Endothelial cell of umbilical vein (primary cell): ENCODE measurements around the gene SFTPA2. TPM values are rescaled to one million over a fixed set of nuclear protein-coding genes. Genes with fewer than 3 reads are reported as not detected.

Experiments
- BruUV-seq: library from RNA; stranded (reverse); fragments of 400-500 nt; replicated peaks from 2 replicates; lab custom pipeline; 2021; lab: Mats Ljungman, UMichigan
- CTCF ChIA-PET: fragments of 300-600, 350-600 bp; sonication (Branson Sonifier 250); formaldehyde crosslinking; loops from one replicate; lab custom pipeline; 2021; ENCODE audit warnings: antibody characterized with exemption, inconsistent platforms; lab: Charles Lee
- POLR2A ChIA-PET: fragments of 300-600, 350-600 bp; sonication (Branson Sonifier 250); formaldehyde crosslinking; loops from one replicate; lab custom pipeline; 2021; ENCODE audit warnings: antibody characterized with exemption, inconsistent platforms; lab: Charles Lee
- DNase-seq: peaks from one replicate; pipeline ENCODE4 v3.0.0-alpha.2; 2011; ENCODE audit warnings: low read depth, low spot score
- FAIRE-seq: peaks from 2 replicates; lab custom pipeline; 2011; peaks lifted over from hg19 to GRCh38; lab: Jason Lieb, UNC
- H2AFZ ChIP-seq: 2 replicates; pipeline ENCODE4 v1.6.0; 2012; ENCODE audit warnings: low read depth, low read length, control low read depth, inconsistent platforms
- H3K27ac ChIP-seq: 2 replicates; pipeline ENCODE4 v1.5.1; 2011; ENCODE audit warnings: low read depth, mild to moderate bottlenecking, control low read depth, low read length, moderate library complexity; ENCODE audit not compliant: insufficient read depth
- H3K27me3 ChIP-seq, 2 experiments: 2 replicates each; pipeline versions ENCODE4 v1.6.0 to v1.6.1; 2011; ENCODE audit warnings: low read length in 2 of 2, mixed read lengths in 1 of 2; ENCODE audit not compliant: control insufficient read depth in 2 of 2, insufficient read depth in 2 of 2
- H3K36me3 ChIP-seq, 2 experiments: 2 replicates in 1 of 2; 3 replicates in 1 of 2; pipeline ENCODE4 v1.5.1; 2011; ENCODE audit warnings: low read length in 2 of 2, mild to moderate bottlenecking in 1 of 2, moderate library complexity in 1 of 2; ENCODE audit not compliant: control insufficient read depth in 2 of 2, insufficient read depth in 2 of 2; ENCODE audit errors: extremely low read depth in 1 of 2
- H3K4me1 ChIP-seq: 3 replicates; pipeline ENCODE4 v1.5.1; 2011; ENCODE audit warnings: mild to moderate bottlenecking, low read length; ENCODE audit not compliant: control insufficient read depth, insufficient read depth; ENCODE audit errors: extremely low read depth
- H3K4me2 ChIP-seq: 2 replicates; pipeline ENCODE4 v1.6.1; 2011; ENCODE audit warnings: low read length, control low read depth, mixed read lengths; ENCODE audit not compliant: insufficient read depth
- H3K4me3 ChIP-seq, 3 experiments: fragments of 200-600 bp in 1 of 3; sonication (generic), shearing (Covaris generic) in 1 of 3; replicated peaks in 1 of 3; 2 replicates each; pipeline ENCODE4 v1.5.1; 2011 to 2016; ENCODE audit warnings: control low read depth in 3 of 3, low read length in 3 of 3, mild to moderate bottlenecking in 2 of 3, inconsistent platforms in 1 of 3, low read depth in 1 of 3, moderate library complexity in 1 of 3; ENCODE audit not compliant: insufficient read depth in 1 of 3
- H3K79me2 ChIP-seq: 2 replicates; pipeline ENCODE4 v1.6.0; 2012; ENCODE audit warnings: low read length, inconsistent platforms; ENCODE audit not compliant: control insufficient read depth, insufficient read depth
- H3K9ac ChIP-seq: replicated peaks from 2 replicates; pipeline ENCODE3; 2011; ENCODE audit warnings: low read length, control low read depth; ENCODE audit not compliant: insufficient read depth; ENCODE audit errors: extremely low read depth
- H3K9me1 ChIP-seq: replicated peaks from 3 replicates; pipeline ENCODE4 v1.6.0; 2011; ENCODE audit warnings: mild to moderate bottlenecking, low read length; ENCODE audit not compliant: control insufficient read depth, insufficient read depth; ENCODE audit errors: extremely low read depth
- H3K9me3 ChIP-seq: replicated peaks from 2 replicates; pipeline ENCODE4 v1.5.1; 2012; ENCODE audit warnings: low read length, inconsistent platforms; ENCODE audit not compliant: control insufficient read depth, insufficient read depth
- H4K20me1 ChIP-seq: replicated peaks from 2 replicates; pipeline ENCODE3; 2011; ENCODE audit warnings: mild to moderate bottlenecking, low read length; ENCODE audit not compliant: control insufficient read depth, insufficient read depth; ENCODE audit errors: extremely low read depth
- EZH2 ChIP-seq: IDR thresholded peaks from 2 replicates; pipeline ENCODE4 v1.6.1; 2012; ENCODE audit warnings: borderline replicate concordance, low read depth, mild to moderate bottlenecking, moderate library complexity, low read length, inconsistent platforms; ENCODE audit not compliant: severe bottlenecking
- FOS ChIP-seq: IDR thresholded peaks from 2 replicates; pipeline ENCODE4 v1.6.1; 2011; ENCODE audit warnings: mild to moderate bottlenecking, low read length, moderate library complexity, borderline replicate concordance; ENCODE audit not compliant: insufficient read depth
- GATA2 ChIP-seq: IDR thresholded peaks from 2 replicates; pipeline ENCODE4 v1.7.0; 2011; ENCODE audit warnings: low read depth, mild to moderate bottlenecking, moderate library complexity, mixed read lengths, low read length; ENCODE audit not compliant: insufficient read length, insufficient read depth
- JUN ChIP-seq: IDR thresholded peaks from 2 replicates; pipeline ENCODE4 v1.6.1; 2011; ENCODE audit warnings: borderline replicate concordance, low read depth; ENCODE audit not compliant: insufficient read length, insufficient read depth
- MYC ChIP-seq: IDR thresholded peaks from one replicate; pipeline ENCODE4 v1.6.1; 2011; ENCODE audit warnings: mild to moderate bottlenecking, low read depth, low read length
- POLR2A ChIP-seq: IDR thresholded peaks from 2 replicates; pipeline ENCODE4 v1.6.1; 2012; ENCODE audit warnings: low read depth, mild to moderate bottlenecking, control low read depth, low read length
- POLR2AphosphoS5 ChIP-seq: IDR thresholded peaks from 2 replicates; pipeline ENCODE4 v1.6.1; 2012; ENCODE audit warnings: low read depth, mild to moderate bottlenecking, control low read depth, low read length, moderate library complexity; ENCODE audit not compliant: insufficient read depth
- dilution Hi-C: fragments of 300-500 bp; cut with MboI; formaldehyde crosslinking; loops from one replicate; pipeline ENCODE4 v1.15.0; 2019; ENCODE audit warnings: low sequenced_read_pairs; ENCODE audit not compliant: extremely low pct_ligation_motif_present
- intact Hi-C: fragments of 100-400 bp; cut with micrococcal nuclease; formaldehyde crosslinking; loops from one replicate; pipeline ENCODE4 v1.10.0; 2022
- polyA plus RNA-seq, 4 experiments: library from polyadenylated mRNA; depleted of rRNA in 3 of 4; stranded (reverse) in 3 of 4; unstranded in 1 of 4; fragments of >200 nt; gene quantifications; 2 replicates each; pipeline versions ENCODE4 v1.2.1 to v1.2.3, GENCODE V29; 2011 to 2012; ENCODE audit warnings: missing spikeins in 1 of 4
- total RNA-seq: library from RNA; stranded (reverse); gene quantifications from 2 replicates; pipeline ENCODE4 v1.2.3, GENCODE V29; 2021
- TF ChIP-seq, protein P1 (sequence below), 2 donors: IDR thresholded peaks; 1 replicate in 1 of 2; 2 replicates in 1 of 2; pipeline ENCODE4 v1.5.1; 2011; ENCODE audit warnings: low read length in 2 of 2, mild to moderate bottlenecking in 2 of 2, moderate library complexity in 2 of 2, control low read depth in 1 of 2, inconsistent platforms in 1 of 2, low read depth in 1 of 2; ENCODE audit not compliant: insufficient read depth in 1 of 2; ENCODE audit errors: extremely low read depth in 1 of 2
- TF ChIP-seq, protein P2 (sequence below): IDR thresholded peaks from 2 replicates; pipeline ENCODE4 v1.6.1; 2011; ENCODE audit not compliant: insufficient read depth, insufficient read length

SFTPA2 gene
- total and polyA plus RNA-seq, 2 donors (not counting 3 experiments of a cell fraction or from before 2014, with no cell fraction given) = not detected

DNA sequence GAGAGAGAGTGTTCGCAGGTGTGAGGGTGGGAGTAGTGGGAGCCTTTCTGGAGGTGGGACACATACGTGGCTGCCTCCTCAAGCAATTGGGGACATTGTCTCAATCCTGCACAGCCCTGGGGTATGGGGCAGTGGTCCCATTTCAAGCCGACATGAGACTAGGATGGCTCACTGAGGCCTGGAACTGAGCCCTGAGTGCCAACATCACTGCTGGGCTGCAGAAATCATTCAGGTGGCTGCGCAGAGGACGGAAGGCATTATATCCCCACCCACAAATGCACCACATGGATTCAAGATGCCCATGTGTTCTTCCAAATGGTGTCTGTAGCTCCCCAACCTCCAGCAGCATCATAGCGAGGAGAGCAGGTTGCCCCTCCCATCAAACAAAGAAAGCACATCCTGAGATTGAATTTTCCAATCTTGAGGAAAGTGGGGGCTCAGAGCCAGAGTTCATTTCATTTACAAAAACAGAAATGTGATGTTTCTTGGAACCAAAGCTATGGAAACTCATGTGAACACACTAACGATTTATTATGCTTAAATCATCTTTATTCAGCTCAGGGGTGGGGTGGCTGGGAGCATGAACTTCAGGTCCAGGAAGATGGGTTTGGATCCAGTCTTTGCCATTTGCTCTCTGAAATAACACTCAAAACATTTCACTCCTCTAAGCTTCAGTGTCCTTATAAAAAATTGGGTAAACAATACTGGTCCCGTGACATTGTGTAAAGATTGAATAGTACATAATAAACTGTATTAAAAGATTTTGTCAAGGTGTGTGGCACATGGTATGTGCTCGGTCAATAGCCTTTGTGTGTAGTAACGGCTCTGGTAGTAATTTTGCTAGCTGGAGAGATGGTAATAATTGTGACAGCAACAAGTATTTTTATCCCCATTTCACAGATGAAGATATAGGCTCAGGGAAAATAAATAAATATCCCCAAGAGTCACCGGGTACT lies 4.6 kb downstream of the SFTPA2 start:
- H3K79me2 ChIP-seq = no peaks in the 10 kb centered on the region
- no peaks in the 10 kb centered on the region for H3K36me3 ChIP-seq
- no peak overlapping the region for H3K4me2 ChIP-seq
- TF ChIP-seq FOS (no peak), GATA2 (no peak), MYC (no peak), POLR2AphosphoS5 (no peak), POLR2A (no peak), JUN (no peak)
- H3K9me3 ChIP-seq = no peaks in the 10 kb centered on the region
- DNase-seq (no peak), FAIRE-seq (no peak)
- H3K27me3 ChIP-seq = peaks cover 0 to 4% of the 10 kb centered on the region in 2 experiments
- no peaks in the 10 kb centered on the region for H3K9me1 ChIP-seq
- no peaks in the 10 kb centered on the region for H3K4me1 ChIP-seq
- ChIA-PET CTCF (interaction anchor here (0.9 kb wide), 1 partner anchor 491 kb away, joined by 4 read pairs; no protein-coding TSS in a partner anchor), POLR2A (no interaction called here)
- dilution Hi-C loops (no loop called here), intact Hi-C loops (no loop called here)
- H4K20me1 ChIP-seq = no peaks in the 10 kb centered on the region
- BruUV-seq = no TSS peak
- H3K9ac ChIP-seq = no peak overlapping the region
- no peak overlapping the region for H3K4me3 ChIP-seq
- no peak overlapping the region for H2AFZ ChIP-seq
- H3K27ac ChIP-seq = no peak overlapping the region

DNA sequence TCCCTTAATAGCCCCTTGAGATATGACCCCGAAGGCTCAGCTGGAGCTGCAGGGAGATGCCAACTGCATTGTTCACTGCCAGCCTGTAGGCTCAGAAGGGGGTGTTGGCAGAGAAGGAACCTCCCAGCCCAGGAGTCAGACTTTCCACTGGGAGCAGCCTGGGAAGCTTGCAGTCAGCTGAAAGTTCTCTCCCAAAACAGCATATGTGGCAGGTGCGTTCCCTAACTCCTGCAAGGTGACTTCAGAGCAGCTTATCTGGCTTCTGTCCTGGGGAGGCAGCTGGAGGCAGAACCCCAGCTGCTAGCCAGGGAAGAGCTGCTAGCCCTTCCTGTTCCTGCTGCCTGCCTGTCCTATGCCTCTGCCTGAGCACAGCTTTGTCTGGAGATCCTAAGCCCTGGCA lies 8.1 kb downstream of the SFTPA2 start:
- POLR2A ChIA-PET = no interaction called here
- BruUV-seq = no TSS peak
- Histone ChIP-seq H2AFZ (no peak overlapping the region), H3K9me3 (no peaks in the 10 kb centered on the region), H4K20me1 (no peaks in the 10 kb centered on the region), H3K27me3 (peaks cover 3 to 7% of the 10 kb centered on the region in 2 experiments), H3K27ac (no peak overlapping the region), H3K4me2 (no peak overlapping the region), H3K9me1 (no peaks in the 10 kb centered on the region), H3K36me3 (no peaks in the 10 kb centered on the region), H3K9ac (no peak overlapping the region), H3K79me2 (no peaks in the 10 kb centered on the region), H3K4me1 (no peaks in the 10 kb centered on the region), H3K4me3 (no peak overlapping the region)
- dilution Hi-C loops (no loop called here), intact Hi-C loops (no loop called here)
- DNase-seq = no peak
- no peak for FAIRE-seq
- TF ChIP-seq POLR2A (no peak), JUN (no peak), EZH2 (no peak), GATA2 (no peak), FOS (no peak), MYC (no peak), POLR2AphosphoS5 (no peak)
- TF ChIP-seq, protein P1, sequence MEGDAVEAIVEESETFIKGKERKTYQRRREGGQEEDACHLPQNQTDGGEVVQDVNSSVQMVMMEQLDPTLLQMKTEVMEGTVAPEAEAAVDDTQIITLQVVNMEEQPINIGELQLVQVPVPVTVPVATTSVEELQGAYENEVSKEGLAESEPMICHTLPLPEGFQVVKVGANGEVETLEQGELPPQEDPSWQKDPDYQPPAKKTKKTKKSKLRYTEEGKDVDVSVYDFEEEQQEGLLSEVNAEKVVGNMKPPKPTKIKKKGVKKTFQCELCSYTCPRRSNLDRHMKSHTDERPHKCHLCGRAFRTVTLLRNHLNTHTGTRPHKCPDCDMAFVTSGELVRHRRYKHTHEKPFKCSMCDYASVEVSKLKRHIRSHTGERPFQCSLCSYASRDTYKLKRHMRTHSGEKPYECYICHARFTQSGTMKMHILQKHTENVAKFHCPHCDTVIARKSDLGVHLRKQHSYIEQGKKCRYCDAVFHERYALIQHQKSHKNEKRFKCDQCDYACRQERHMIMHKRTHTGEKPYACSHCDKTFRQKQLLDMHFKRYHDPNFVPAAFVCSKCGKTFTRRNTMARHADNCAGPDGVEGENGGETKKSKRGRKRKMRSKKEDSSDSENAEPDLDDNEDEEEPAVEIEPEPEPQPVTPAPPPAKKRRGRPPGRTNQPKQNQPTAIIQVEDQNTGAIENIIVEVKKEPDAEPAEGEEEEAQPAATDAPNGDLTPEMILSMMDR (IDR thresholded peaks at IDR 0.05; ENCODE audit: extremely low read depth in 1 of 2, insufficient read depth in 1 of 2, low read depth in 1 of 2, low read length in 2 of 2) = no peak
- TF ChIP-seq, protein P2, sequence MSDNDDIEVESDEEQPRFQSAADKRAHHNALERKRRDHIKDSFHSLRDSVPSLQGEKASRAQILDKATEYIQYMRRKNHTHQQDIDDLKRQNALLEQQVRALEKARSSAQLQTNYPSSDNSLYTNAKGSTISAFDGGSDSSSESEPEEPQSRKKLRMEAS = no peak
- CTCF ChIA-PET = interaction anchor here (1.5 kb wide), 1 partner anchor 177 kb away, joined by 4 read pairs; no protein-coding TSS in a partner anchor
